H1 (cell line): ENCODE data around the gene PRDX3. TPM values are rescaled to one million over a fixed set of nuclear protein-coding genes. Genes with fewer than 3 reads are reported as not detected.

Experiments
- ATF2 ChIP-seq: IDR thresholded peaks from 2 replicates; pipeline ENCODE4 v1.6.1; 2012; ENCODE audit warnings: low read length, inconsistent platforms
- BACH1 ChIP-seq: IDR thresholded peaks from 2 replicates; pipeline ENCODE4 v1.6.1; 2012; ENCODE audit warnings: low read length, improper control_type of control experiment
- BCL11A ChIP-seq, 2 experiments: IDR thresholded peaks; one replicate each; pipeline ENCODE4 v1.6.1; 2011; ENCODE audit warnings: low read depth in 2 of 2, low read length in 2 of 2, mild to moderate bottlenecking in 2 of 2
- CEBPB ChIP-seq: IDR thresholded peaks from 2 replicates; pipeline ENCODE4 v1.6.1; 2012; ENCODE audit warnings: low read depth, low read length
- CHD1 ChIP-seq: IDR thresholded peaks from 2 replicates; pipeline ENCODE4 v1.6.1; 2012; ENCODE audit warnings: low read depth, low read length, improper control_type of control experiment
- CREB1 ChIP-seq: IDR thresholded peaks from 2 replicates; pipeline ENCODE4 v1.6.1; 2012; ENCODE audit warnings: inconsistent platforms
- EGR1 ChIP-seq: IDR thresholded peaks from 2 replicates; pipeline ENCODE4 v1.6.1; 2011; ENCODE audit warnings: low read depth, low read length, borderline replicate concordance
- EP300 ChIP-seq, 2 experiments: IDR thresholded peaks; 1 replicate in 1 of 2; 2 replicates in 1 of 2; pipeline ENCODE4 v1.6.1; 2011 to 2012; ENCODE audit warnings: low read depth in 2 of 2, low read length in 2 of 2, mild to moderate bottlenecking in 2 of 2, borderline replicate concordance in 1 of 2, inconsistent platforms in 1 of 2, moderate library complexity in 1 of 2
- EZH2 ChIP-seq: fragments of 200-600 bp; sonication (generic); IDR thresholded peaks from 2 replicates; pipeline ENCODE4 v1.7.1; 2012; ENCODE audit warnings: low read depth, mild to moderate bottlenecking, moderate library complexity, low read length, inconsistent platforms; ENCODE audit not compliant: severe bottlenecking
- FOSL1 ChIP-seq: IDR thresholded peaks from 2 replicates; pipeline ENCODE4 v1.6.1; 2011; ENCODE audit warnings: mild to moderate bottlenecking, low read depth, low read length, moderate library complexity; ENCODE audit not compliant: insufficient read depth
- GABPA ChIP-seq: IDR thresholded peaks from 2 replicates; pipeline ENCODE4 v1.6.1; 2011; ENCODE audit warnings: mild to moderate bottlenecking, low read length, moderate library complexity, borderline replicate concordance; ENCODE audit not compliant: insufficient read depth
- HDAC6 ChIP-seq: IDR thresholded peaks from one replicate; pipeline ENCODE4 v1.7.1; 2012; ENCODE audit warnings: low read depth, mild to moderate bottlenecking, inconsistent platforms, low read length, moderate library complexity
- KDM4A ChIP-seq: IDR thresholded peaks from one replicate; pipeline ENCODE4 v1.7.1; 2012; ENCODE audit warnings: low read depth, mild to moderate bottlenecking, moderate library complexity, low read length, inconsistent platforms; ENCODE audit not compliant: severe bottlenecking
- MAX ChIP-seq: IDR thresholded peaks from 2 replicates; pipeline ENCODE4 v1.6.1; 2012; ENCODE audit warnings: inconsistent platforms
- PHF8 ChIP-seq: fragments of 200-600 bp; sonication (generic); conservative IDR thresholded peaks from 2 replicates; pipeline ENCODE4 v1.7.1; 2012; ENCODE audit warnings: low read depth, mild to moderate bottlenecking, inconsistent platforms, low read length, moderate library complexity
- POLR2A ChIP-seq, 2 experiments: IDR thresholded peaks; 1 replicate in 1 of 2; 2 replicates in 1 of 2; pipeline ENCODE4 v1.6.1; 2011; ENCODE audit warnings: low read depth in 2 of 2, low read length in 2 of 2, mild to moderate bottlenecking in 2 of 2; ENCODE audit errors: control extremely low read depth in 1 of 2
- POU5F1 ChIP-seq: IDR thresholded peaks from 2 replicates; pipeline ENCODE4 v1.6.1; 2011; ENCODE audit warnings: low read depth, mild to moderate bottlenecking, low read length, moderate library complexity
- RBBP5 ChIP-seq: IDR thresholded peaks from 2 replicates; pipeline ENCODE4 v1.7.1; 2012; ENCODE audit warnings: low read depth, mild to moderate bottlenecking, inconsistent platforms, low read length, moderate library complexity, borderline replicate concordance
- RNF2 ChIP-seq: fragments of 200-900, 300-1000 bp; sonication (generic); IDR thresholded peaks from 2 replicates; pipeline ENCODE4 v1.7.1; 2016; ENCODE audit warnings: borderline replicate concordance, low read depth, mild to moderate bottlenecking, antibody characterized with exemption, low read length; ENCODE audit not compliant: poor library complexity, severe bottlenecking; ENCODE audit errors: missing control alignments
- SP1 ChIP-seq: IDR thresholded peaks from 2 replicates; pipeline ENCODE4 v1.6.1; 2011; ENCODE audit warnings: low read depth, low read length
- SP4 ChIP-seq: IDR thresholded peaks from 2 replicates; pipeline ENCODE4 v1.6.1; 2012; ENCODE audit warnings: low read length, inconsistent platforms
- YY1 ChIP-seq: IDR thresholded peaks from 2 replicates; pipeline ENCODE4 v1.6.1; 2011; ENCODE audit warnings: low read depth, mild to moderate bottlenecking, low read length
- polyA plus RNA-seq, 7 experiments: library from polyadenylated mRNA; depleted of rRNA in 3 of 7; stranded (reverse) in 5 of 7; unstranded in 2 of 7; fragments of >200 nt in 5 of 7; fragments of 200-250 nt in 2 of 7; gene quantifications; 1 replicate in 5 of 7; 2 replicates in 1 of 7; 4 replicates in 1 of 7; pipeline versions ENCODE4 v1.2.1 to v1.2.3, GENCODE V29; 2011 to 2013; ENCODE audit warnings: missing spikeins in 2 of 7, mixed read lengths in 2 of 7
- total RNA-seq: library from RNA; stranded (reverse); fragmentation: NEBNext Ultra II Directional; extraction: Animal tissue kit (Norgen Biotek cat#: 25700); gene quantifications from 2 replicates; pipeline ENCODE4 v1.2.1, GENCODE V29; 2021

The PRDX3 gene
- total and polyA plus RNA-seq, 2 of the 8 experiments (the other 6 are each of a cell fraction or from before 2014, with no cell fraction given) = 201 to 208 TPM

- TF ChIP-seq YY1 (no peak), POU5F1 (no peak), PHF8 (peak; percentile 49; the same call in 1 of the 2 replicates), RBBP5 (0 out of 2 replicates have a peak, but pooled peaks have one; percentile 42), KDM4A (peak; percentile 42), SP1 (no peak), EGR1 (no peak), RNF2 (no peak), FOSL1 (no peak), SP4 (no peak), POLR2A (IDR thresholded peaks at IDR 0.05; ENCODE audit: control extremely low read depth in 1 of 2, low read depth in 2 of 2, low read length in 2 of 2) (peak in 1 of 2 experiments; percentile 71; a peak in 2 of 3 replicates), GABPA (no peak), EZH2 (no peak), BACH1 (peak; percentile 31), EP300 (IDR thresholded peaks at IDR 0.05; ENCODE audit: borderline replicate concordance in 1 of 2, low read depth in 2 of 2, low read length in 2 of 2) (no peak), ATF2 (no peak), HDAC6 (no peak), CREB1 (0 out of 2 replicates have a peak, but pooled peaks have one; percentile 20), MAX (peak; percentile 92), BCL11A (IDR thresholded peaks at IDR 0.05; ENCODE audit: low read depth in 2 of 2, low read length in 2 of 2) (no peak), CEBPB (no peak), CHD1 (no peak)
Observed at GRCh38 chr10:119165171-119166117, 13.2 kb downstream of the PRDX3 start, which contains the start of gene SFXN4 (continued).
